ENCODE results near the gene CD96.

GRCh38 chr3:111498022-111498421 lies 44.0 kb upstream of the CD96 start:
- TF ChIP-seq GATA2 (IDR thresholded peaks at IDR 0.05; ENCODE audit: low read depth, low read length) (no peak), GATA3 (IDR thresholded peaks at IDR 0.05; ENCODE audit: low read depth, low read length) (no peak)
